Right renal cortex interstitium (tissue), 3 donors: ENCODE results near the gene DCAKD. TPM values are rescaled to one million over a fixed set of nuclear protein-coding genes. Genes with fewer than 3 reads are reported as not detected.

Experiments used
- DNase-seq, 3 donors: peaks; one replicate each; pipeline ENCODE4 v3.0.0-alpha.2; 2013; ENCODE audit warnings: low read depth in 3 of 3, low spot score in 2 of 3
- polyA plus RNA-seq, 3 donors: library from polyadenylated mRNA; unstranded; fragments of 120-200 nt; gene quantifications; one replicate each; pipeline ENCODE4 v1.2.1, GENCODE V29; 2013; ENCODE audit not compliant: insufficient read length in 3 of 3

The DCAKD gene
- polyA plus RNA-seq, 3 donors, result 41.7 to 52.5 (median 45.7) TPM

DNA sequence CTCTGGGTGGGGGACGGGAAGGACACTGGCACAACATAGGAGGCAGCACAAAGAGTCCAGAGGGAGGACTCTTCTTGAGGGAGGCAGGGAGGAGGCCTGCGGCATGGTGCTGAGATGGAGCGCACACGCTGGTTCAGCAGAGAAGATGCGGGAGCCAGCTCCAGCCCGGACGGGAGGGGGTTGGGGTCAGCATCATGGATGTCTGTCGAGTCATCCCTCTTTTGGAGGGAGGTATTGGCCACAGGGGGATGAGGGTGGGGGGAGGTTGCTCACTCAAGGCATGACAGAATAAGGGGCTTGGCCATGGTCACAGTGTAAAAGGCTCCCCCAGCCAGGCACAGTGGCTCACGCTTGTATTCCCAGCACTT is 19.3 kb downstream of the DCAKD start:
- no peak for DNase-seq

DNA sequence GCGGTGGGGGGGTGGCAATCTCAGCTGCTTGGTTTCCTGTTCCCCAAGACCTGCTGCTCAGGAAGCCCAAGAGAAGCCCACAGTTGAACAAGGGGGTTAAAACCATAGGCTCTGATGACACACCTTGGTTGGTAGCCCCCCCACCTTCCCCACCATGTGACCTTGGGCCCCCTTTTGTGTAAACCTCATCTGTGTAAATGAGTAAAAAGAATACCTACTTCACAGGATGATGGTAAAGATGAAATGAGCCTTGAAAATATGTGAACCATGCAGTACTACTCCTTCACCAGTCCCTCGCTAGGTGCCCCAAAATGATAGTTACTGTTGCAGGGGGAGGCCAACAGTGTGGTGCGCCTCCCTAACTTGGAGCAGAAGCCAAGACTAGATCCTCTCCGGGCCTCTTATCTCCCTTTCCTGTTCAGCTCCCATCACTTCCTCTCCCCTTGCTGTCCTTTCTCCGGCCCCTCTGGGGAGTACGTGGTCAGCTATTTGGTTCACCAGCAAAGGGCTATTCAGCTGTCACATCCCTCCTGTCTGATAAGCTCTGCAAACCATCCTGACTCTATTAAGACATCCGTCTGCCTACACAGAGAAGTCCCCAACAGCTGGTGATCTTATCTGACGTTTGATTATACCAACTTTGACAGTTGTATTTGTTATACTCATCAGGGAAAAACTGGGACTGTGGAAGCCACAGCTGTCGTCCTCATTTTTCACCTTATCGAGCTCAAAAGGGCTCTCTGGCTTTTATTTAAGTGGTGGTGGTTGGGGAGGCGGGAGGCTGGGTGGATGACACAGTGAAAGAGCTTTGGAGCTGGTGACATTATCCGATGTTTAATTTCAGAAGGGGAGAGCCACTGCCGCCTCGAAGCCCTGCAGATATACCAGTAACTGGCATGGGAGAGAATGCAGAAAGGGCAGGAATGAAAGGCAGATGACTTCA is 19.9 kb downstream of the DCAKD start:
- DNase-seq, result no peak

DNA sequence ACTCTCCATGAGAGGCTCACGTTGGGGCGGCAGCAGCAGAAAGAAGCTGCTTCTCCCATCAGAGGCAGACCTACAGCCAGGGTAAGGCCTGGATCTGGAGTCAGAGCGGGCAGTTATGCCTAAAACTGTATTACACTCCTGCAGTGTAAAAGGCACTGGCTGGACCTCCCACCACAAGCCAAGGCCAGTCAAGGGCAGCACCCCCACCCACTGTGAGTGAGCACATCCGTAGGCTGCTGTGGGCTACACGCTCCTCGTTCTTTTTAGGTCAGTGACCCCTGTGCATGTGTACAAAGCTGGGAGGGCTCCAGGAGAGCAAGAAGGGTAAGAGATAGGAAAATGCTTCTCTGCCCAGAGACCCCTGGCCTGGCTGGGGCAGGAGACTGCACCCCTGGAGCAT is 20.7 kb downstream of the DCAKD start:
- no peak for DNase-seq

DNA sequence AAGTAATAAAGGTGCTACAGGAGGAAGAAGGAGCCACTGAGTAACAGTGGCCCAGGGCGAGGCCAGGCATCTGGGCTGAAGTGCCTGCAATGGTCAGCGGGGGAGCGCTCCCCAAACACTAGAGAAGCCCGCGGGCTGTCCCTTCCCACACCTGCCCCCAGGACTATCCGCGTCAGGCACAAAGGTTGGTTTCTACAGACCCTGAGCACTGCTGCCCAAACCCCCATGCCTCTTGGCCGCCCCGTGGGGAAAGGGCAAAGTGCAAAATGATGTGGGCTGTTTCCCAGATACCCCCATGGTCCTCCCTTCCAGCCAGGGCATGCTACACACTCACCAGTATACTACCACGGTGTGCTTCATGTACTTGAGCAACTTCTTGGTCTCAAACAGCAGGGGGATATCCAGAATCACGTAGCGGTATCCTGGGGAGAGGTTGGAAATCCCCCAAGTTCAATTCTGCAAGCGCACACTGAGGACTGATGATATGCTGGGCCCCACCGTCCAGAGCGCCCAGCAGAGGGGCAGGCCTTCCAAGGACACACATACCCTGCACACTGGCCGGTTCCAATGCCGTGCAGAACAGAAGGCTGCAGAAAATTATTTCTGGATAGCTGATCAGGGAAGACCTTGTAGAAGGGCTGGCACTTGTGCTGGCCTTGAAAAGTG is 21.5 kb downstream of the DCAKD start:
- DNase-seq, result no peak

DNA sequence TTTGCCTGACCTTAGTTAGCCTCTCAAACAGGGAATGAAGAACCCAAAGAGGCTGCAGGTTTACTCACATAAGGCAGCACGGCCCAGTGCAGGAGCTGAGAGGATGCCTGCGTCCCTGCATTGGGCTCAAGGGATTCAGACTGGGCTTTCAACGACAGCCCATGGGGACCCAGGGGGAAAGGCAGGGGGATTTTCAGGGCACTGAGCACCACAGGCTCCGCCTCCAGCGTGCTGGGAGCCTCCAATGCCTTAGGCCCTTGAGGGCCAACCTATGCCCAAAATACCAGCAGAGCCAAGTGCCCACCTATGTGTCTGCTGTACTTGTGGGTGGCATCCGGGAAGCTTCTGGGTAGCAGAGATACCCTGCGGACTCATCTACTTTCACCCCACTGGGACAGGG is 22.3 kb downstream of the DCAKD start:
- DNase-seq, result no peak

DNA sequence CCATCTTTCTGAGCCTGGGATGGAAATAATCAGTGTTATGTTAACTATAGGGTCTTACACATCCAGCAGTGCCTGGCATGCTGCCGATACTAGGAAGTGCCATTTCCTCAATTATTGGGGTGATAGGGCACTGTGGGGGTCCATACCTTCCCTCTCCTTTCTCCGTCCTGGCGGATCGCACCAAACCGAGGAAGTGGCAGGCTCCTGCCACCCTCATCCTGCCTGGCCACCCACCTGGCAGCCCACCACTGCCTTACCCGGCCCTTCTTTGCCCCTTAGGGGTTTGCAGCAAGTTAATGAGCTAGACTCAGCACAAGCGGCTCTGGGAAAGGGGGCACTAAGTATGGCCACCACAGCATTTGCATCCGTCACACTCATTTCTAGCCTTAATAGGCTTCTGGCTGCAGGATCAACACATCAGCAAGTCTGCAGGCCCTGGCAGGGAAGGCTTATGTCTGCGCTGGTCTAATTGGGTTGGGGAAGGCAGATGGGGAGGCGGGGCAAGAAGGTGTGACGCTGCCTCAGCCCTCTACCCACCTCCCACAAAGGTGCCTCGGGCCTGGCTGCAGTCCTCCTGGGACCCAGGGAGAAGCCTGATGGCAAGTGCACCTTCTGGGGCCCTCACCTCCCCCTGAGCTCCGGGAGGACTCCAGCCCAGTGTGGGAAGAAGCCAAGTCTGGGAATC is 28.6 kb downstream of the DCAKD start:
- no peak for DNase-seq

DNA sequence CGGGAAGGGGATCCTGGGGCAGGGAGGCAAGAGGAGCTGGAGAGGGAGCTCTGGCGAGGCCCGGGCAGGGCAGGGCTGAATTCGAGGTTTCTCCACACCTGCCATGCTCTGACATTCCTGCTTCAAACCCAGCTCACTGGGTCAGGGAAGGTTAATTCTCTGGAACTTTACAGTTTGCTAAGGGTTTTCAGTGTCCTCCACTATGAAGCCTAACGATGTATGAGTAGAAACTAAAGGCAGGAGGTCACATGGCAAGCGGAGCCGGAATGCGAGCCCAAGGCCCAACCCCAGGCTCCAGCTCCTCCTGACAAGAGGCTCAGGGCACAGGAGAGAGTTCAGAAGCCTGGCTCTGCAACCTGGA is 29.2 kb downstream of the DCAKD start:
- no peak for DNase-seq

DNA sequence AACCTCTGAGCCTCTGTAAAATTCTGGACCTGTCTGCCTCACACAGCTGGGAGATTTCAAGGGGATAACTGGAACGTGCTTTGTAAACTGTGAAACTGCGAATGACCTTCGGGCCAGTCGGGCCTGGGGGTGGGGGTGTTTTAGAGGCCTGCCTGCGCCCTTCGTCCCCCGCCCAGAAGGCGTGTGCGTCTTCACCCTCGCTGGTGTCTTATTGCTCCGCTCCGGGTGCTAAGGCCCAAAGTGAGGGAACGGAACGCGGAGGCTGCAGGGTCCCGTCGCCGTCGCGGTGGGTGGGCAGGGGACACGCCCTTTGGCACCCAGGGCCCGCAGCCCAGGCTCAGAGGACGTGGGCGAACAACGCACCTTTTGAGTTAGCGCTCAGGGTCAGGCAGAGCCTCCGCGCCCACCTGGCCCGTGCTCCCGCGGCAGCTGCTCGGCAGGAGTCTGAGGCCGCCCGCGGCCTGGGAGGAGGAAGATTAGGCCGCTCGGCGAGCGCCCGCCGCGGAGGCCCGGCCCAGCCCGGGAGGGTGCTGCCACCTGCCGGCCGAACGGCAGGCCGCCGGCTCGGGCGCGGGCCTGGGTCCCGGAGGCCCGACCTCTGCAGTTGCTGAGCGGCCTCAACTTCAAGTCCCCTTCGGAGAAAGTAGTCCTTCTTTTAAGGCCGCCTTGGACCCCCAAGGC is 29.7 kb downstream of the DCAKD start:
- DNase-seq, result no peak

DNA sequence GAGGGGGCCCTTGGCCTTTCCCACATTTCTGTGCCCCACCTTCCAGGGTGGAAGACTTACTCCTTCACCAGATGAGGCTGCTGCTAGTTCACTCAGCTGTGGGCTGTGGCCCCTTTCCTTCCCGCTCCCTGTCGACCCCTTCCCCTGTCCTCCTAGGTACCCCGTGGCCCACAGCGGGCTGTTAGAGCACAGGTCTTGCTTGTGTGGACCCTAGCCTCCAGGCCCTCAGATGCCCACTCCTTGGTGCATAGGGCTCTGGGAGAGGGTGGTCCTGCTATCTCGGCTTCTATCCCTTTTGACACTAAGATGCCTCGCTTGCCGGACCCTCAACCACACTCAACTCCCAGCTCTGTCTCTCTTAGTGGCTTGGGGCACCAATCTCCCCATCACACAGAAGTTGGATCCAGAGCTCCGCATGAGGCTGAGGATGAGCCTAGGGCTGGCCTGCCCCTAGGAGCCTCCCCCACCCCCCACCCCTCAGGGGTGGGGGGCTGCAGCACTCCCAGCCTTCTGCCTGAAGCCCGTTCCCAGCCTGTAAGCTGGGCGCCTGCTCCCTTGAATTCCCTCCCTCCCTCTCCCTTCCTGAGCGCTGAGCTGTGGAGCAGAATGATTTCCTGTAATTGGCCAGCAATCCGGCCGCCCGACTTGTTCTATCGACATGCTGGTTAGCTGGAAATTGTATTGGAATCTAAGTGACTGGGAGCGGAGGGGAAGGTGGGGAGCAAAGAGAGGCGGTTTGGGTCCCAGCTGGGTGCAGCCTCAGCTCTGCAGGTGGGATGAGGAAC is 30.9 kb downstream of the DCAKD start:
- no peak for DNase-seq

DNA sequence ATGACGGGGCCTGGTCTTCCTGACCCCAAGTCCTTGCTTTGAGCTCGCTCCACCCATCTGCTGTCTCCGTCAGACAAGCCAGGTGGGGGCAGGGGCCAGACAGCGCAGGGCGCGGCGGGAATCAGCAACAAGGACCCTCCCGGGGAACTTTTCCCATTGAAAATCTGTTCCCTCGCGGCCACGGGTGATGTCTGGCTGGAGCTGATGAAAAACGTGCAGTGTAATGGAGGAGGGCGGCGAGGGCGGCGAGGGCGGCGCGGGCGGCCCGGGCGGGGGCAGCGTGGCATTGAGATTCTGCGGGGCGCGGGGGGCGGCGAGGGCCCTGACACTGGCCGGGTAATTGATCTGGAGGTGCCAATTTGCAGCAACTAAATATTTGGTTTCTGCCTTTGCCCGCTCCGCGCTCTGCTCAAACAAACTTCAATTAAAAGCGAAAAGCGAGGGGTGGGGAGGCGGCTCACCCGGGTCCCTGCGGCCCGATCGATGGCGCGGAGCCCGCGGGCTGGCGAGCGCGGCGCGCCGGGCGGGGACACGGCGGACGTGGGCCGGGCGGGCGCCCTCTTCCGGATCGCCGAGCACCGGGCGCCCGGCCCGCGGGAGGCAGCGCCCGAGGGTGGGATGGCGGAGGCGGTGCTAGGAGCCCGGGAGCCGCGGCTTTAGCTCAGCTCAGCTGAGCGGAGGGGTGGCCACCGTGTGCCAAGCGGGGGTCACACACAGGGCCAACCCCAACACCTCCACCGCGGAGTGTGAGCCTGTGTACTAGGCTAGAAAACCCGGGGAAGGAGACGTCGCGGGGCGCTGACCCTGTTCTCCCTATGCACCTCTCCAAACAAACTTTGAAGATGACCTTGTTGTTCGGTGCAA is 32.4 kb downstream of the DCAKD start:
- DNase-seq, result no peak

DNA sequence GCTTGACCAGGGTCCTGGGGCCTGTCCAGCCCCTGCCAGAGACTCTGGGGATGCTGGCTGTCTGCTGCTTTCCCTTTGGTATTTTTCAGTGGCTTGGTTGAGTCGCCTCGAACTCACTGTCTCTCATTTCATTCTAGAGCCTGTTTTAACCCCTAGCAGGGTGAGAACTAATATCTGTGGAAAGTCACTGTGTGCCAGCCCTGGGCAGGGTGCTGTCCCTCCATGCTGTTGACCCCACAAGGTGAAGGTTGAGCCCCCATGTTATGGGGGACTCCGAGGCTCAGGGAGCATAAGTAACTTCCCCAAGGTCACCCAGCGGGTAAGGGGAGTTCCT is 33.0 kb downstream of the DCAKD start:
- no peak for DNase-seq

DNA sequence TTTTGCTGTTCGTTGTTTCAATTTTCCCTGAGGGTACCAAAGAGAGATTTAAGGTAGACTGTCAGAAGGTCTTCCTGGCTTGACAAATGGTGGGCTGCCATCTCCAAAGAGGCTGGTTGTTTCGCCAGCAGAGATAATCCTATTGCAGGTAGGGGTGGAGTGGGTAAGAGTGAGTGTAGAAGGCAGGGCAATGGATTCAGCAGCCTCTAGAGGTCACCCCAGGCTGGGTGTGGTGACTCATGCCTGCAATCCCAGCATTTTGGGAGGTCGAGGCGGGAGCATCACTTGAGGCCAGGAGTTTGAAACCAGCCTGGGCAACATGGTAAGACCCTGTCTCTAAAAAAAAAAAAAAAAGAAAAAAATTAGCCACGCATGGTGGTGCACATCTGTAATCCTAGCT is 34.6 kb downstream of the DCAKD start:
- DNase-seq, result no peak

DNA sequence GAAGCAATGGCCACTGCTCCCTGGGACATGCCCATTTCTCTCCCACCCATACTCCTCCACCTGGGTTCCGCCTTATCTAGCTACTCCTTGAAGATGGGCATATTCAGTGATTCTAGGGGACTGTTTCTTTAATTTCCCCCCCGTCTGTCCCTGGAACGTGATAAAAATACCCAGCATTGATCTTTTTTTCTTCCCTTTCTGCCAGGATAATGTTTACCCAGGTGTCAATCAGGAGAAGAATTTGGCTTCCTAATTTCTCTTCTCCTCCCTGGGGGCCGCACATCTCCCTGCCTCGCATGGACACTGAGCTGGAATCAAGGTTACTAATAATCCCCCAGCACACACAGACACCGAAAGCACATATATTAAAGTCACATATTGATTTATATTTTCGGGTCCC is 35.2 kb downstream of the DCAKD start:
- DNase-seq, result no peak

DNA sequence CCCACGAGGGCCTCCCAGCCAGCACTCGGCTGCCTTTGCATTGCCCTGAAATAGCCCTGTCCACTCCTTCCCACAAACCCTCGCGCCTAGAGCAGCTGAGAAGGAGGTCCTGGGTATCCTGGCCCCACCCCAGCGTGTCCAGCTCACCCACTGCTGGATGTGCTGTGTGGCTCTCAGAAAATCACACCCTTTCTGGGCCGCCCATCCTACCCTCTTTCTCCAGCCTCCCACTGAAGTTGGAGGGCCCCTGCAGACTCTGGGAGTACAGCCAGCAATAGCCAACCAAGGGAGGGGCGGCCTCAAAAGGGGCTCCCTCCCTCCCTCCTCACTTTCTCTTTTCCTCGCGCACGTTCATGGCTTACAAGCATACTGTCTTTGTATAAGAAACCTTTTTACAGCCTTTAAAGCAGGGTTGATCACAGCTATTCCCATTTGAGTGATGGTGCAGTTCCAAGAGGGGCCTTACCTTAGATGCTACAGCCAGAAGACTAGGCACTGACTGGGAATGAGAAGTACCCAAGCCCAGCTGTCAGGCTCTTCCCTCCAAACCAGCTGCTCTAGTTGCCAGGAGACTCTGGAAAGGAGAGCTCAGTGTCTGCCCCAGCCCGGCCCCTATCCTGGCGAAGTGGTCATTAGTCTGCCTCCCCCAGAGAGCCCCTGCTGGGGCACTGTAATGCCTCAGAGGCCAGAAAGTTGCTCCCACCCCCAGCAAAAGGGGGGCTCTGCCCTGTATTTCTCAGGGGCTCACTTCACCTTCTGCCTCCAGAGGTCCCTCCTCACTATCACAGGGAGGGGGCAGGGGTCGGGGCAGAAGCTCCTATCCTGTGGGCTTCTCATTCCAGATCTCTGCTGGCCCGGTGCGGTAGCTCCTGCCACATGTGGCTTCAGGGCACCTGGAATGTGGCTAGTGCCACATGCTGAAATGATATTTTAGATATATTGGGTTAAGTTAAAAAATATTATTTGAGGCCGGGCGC is 38.1 kb downstream of the DCAKD start:
- DNase-seq, result no peak

DNA sequence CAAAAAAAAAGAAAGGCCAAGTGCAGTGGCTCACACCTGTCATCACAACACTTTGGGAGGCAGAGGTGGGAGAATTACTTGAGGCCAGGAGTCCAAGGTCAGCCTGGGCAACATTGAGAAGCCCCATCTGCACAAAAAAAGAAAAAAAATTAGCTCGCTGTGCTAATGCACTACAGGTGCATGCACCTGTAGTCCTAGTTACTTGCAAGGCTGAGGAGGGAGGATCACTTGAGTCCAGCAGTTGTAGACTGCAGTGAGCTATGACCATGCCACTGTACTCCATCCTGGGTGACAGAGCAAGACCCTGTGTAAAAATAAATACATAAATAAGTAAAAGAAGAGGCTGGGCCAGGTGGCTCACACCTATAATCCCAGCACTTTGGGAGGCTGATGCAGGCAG is 39.7 kb downstream of the DCAKD start:
- DNase-seq, result no peak

DNA sequence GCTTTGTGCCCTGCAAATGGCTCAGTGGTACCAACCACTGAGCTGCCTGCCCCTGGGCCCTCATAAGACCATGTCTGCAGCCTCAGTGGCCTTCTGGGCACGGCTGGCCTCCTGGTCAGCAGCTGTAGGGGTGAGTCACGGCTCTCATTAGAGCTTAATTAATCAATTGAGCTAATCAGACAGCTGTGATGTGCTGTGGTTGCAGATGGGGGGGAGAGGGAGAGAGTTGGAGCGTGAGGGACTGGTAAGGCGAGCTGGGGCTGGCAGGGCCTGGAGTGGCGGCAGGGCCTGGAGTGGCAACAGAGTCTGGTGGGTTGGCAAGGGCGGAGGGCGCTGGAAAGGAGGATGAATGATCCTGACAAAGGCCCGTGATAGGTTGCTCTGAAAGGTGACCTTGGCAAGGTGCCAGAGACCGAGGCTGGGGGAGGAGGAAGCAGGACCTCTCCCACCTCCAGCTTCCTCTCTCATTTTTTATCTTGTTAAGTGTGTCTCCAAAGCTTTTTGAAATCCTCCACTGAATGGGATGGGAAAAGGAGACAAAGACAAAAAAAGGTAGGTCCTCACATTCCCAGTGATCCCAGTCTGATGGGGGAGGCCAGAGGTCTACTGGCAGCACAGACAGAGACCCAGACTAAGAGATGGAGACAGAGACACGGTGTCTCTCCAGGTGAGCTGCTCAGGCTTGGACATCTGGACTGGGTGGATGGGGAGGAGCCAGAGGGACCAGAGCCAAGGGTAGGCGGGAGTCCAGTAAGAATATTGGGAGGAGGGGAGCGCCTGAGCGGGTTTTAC is 41.6 kb downstream of the DCAKD start:
- DNase-seq, result no peak

DNA sequence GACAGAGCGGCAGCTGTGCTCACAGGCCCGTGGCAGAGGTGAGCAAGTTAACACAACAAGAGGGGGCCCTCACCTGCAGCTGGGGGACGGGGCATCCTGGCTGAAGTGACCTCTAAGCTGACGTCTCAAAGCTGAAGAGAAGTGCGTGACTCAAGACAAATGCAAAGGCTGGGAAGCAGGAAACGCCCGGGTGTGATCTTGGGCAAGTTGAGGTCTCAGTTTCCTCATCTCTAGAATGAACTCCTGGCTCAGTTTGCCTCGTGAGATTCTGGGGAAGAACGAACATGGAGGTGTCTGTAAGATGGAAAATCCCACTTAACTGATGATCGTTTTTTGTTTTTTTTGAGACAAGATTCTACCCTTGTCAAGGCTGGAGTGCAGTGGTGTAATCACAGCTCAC is 43.2 kb downstream of the DCAKD start:
- no peak for DNase-seq
